ENCODE measurements around the gene METTL15. TPM values are rescaled to one million over a fixed set of nuclear protein-coding genes. Genes with fewer than 3 reads are reported as not detected.

The METTL15 gene
- total RNA-seq, 4 donors from 2014 or later = 8.5 to 41.1 (median 17.0) TPM

GRCh38 chr11:28105869-28106268 lies 2.3 kb upstream of the METTL15 start:
- Histone ChIP-seq H3K27ac (no peak overlapping the region), H3K9me3 (no peaks in the 10 kb centered on the region), H3K27me3 (no peaks in the 10 kb centered on the region), H3K4me1 (no peaks in the 10 kb centered on the region), H3K4me3 (no peak overlapping the region), H3K36me3 (no peaks in the 10 kb centered on the region)
- TF ChIP-seq POLR2A (IDR thresholded peaks at IDR 0.05) = no peak
- TF ChIP-seq, protein P1, sequence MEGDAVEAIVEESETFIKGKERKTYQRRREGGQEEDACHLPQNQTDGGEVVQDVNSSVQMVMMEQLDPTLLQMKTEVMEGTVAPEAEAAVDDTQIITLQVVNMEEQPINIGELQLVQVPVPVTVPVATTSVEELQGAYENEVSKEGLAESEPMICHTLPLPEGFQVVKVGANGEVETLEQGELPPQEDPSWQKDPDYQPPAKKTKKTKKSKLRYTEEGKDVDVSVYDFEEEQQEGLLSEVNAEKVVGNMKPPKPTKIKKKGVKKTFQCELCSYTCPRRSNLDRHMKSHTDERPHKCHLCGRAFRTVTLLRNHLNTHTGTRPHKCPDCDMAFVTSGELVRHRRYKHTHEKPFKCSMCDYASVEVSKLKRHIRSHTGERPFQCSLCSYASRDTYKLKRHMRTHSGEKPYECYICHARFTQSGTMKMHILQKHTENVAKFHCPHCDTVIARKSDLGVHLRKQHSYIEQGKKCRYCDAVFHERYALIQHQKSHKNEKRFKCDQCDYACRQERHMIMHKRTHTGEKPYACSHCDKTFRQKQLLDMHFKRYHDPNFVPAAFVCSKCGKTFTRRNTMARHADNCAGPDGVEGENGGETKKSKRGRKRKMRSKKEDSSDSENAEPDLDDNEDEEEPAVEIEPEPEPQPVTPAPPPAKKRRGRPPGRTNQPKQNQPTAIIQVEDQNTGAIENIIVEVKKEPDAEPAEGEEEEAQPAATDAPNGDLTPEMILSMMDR (IDR thresholded peaks at IDR 0.05) = no peak
- intact Hi-C loops (cut with DNase I; ENCODE audit: low total_unique reads) = no loop called here
- DNase-seq = no peak

- no peak for DNase-seq
Observed at GRCh38 chr11:28106353-28107043, 1.7 kb upstream of the METTL15 start.

DNA sequence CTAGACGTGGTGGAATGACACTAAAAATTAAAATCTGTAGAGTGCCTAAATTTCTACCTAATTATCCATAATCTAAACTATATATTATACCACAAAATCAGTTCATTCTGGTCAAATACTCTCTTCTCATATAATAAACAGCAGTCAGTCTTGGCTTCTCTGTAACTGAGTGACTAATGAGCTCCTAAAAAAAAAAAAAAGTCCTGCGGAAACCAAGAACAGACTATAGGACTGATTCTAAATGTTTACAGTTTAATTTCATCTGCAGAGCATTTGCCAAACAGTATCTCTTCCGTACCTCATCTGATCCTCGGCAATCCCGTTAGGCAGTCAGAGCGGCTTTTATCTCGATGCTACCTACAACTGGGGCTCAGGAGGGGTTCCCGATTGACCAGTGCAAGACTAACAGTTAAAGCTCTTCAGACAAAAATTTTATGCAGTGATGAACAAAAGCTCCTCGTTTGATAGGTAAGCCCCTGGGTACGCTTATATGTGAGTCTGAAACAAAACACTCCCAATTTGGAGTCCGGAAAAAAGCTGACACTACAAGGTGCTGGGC lies 918 bp upstream of the METTL15 start:
- Histone ChIP-seq H3K27ac (peak overlapping the region; percentile 83 to 85), H3K9me3 (no peaks in the 10 kb centered on the region), H3K4me1 (no peaks in the 10 kb centered on the region), H3K36me3 (no peaks in the 10 kb centered on the region), H3K27me3 (no peaks in the 10 kb centered on the region), H3K4me3 (peak overlapping the region; percentile 42 to 44)
- no peak for DNase-seq
- intact Hi-C loops (cut with DNase I; ENCODE audit: low total_unique reads) = no loop called here
- TF ChIP-seq POLR2A (IDR thresholded peaks at IDR 0.05) = no peak
- TF ChIP-seq, protein P1 (IDR thresholded peaks at IDR 0.05) = no peak

More at GRCh38 chr11:28106353-28107043, 1.7 kb upstream of the METTL15 start:
- no peak for TF ChIP-seq POLR2A (IDR thresholded peaks at IDR 0.05)
- TF ChIP-seq, protein P1 (IDR thresholded peaks at IDR 0.05) = no peak
- Histone ChIP-seq H3K9me3 (no peaks in the 10 kb centered on the region), H3K36me3 (no peaks in the 10 kb centered on the region), H3K4me3 (no peak overlapping the region), H3K4me1 (no peaks in the 10 kb centered on the region), H3K27ac (no peak overlapping the region), H3K27me3 (no peaks in the 10 kb centered on the region)
- intact Hi-C loops (cut with DNase I; ENCODE audit: low total_unique reads) = no loop called here

DNA sequence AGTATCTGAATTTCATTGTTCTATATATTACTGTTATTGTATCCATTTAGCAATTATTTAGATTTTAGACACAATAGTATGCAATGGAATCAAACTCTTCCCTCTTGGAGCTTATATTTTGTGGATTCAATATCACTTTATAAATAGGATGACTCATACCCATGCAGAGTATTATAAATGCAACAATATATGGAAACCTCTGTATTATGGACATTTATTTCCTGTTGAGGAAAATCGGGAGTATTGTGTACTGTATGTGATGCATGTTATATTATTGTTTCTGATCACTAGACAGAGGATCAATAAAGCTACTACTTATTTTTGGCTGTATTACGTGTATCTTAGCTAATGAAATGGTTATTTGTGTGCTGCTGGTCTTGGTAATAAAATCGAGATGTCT lies 770 bp downstream of the METTL15 start:
- Histone ChIP-seq H3K36me3 (no peaks in the 10 kb centered on the region), H3K4me3 (peak overlapping the region in 1 of 2 donors; percentile 42), H3K27ac (peak overlapping the region; percentile 83 to 85), H3K27me3 (no peaks in the 10 kb centered on the region), H3K4me1 (no peaks in the 10 kb centered on the region), H3K9me3 (no peaks in the 10 kb centered on the region)
- TF ChIP-seq, protein P1 (IDR thresholded peaks at IDR 0.05) = no peak
- TF ChIP-seq POLR2A (IDR thresholded peaks at IDR 0.05) = no peak
- DNase-seq = no peak
- intact Hi-C loops (cut with DNase I; ENCODE audit: low total_unique reads) = no loop called here

DNA sequence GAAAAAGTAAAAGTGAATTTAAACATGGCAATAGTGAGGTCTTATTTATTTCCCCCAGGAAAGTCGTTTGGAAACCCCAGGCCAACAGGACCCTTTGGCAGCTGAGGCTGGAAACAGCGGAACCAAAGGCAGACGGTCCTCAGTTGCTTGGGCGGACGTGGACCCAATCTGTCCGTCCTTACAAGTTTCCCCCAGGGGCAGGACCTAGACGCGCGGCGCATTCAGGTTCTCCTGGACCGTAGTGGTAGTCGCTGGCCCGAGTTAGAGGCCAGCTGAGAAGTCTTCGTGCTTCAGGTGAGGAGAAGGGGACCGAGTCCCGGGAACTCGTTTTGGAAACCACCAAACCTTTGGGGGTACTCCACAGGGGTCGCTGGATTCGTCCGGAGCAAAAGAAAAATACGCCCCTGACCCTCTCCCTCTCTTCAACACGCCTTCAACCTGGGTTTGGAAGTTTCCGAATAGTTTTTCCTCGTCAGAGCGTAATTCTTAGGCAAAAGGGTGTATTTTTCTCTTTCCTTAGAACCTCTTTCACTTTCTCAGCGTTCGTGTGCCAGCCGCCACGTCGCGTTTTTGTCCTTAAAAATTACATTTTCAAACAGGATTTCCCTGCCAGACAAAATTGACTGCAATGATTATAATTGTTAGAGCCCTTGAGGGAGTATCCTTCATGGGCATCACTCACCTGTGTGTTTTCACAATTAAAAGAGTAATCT lies 2.1 kb downstream of the METTL15 start:
- Histone ChIP-seq H3K9me3 (no peaks in the 10 kb centered on the region), H3K27me3 (no peaks in the 10 kb centered on the region), H3K4me3 (peak overlapping the region; percentile 56 to 83), H3K36me3 (no peaks in the 10 kb centered on the region), H3K4me1 (no peaks in the 10 kb centered on the region), H3K27ac (peak overlapping the region; percentile 77 to 86)
- no peak for TF ChIP-seq POLR2A (IDR thresholded peaks at IDR 0.05)
- TF ChIP-seq, protein P1 (IDR thresholded peaks at IDR 0.05) = peak in 1 of 4 experiments; percentile 3
- intact Hi-C loops (cut with DNase I; ENCODE audit: low total_unique reads) = no loop called here
- peak; percentile 58 to 64 for DNase-seq

Data from uterus (tissue), 4 donors.